Hindlimb muscle (tissue), 1 donor: Measurements from ENCODE around the gene LRRC55. TPM values are rescaled to one million over a fixed set of nuclear protein-coding genes. Genes with fewer than 3 reads are reported as not detected.
"Not testable (repeated sequence)": the region's sequence is repeated elsewhere in the genome, so short reads cannot be mapped to it uniquely, and the experiment has no call there.

Experiments used
- DNase-seq: peaks from one replicate; pipeline ENCODE4 v3.0.0-alpha.2; 2013
- polyA plus RNA-seq: library from polyadenylated mRNA; unstranded; fragments of 120-200 nt; gene quantifications from one replicate; pipeline ENCODE4 v1.2.1, GENCODE V29; 2013; ENCODE audit not compliant: insufficient read length

LRRC55 gene
- polyA plus RNA-seq, 1 donor: 1.7 TPM

GRCh38 chr11:57162179-57162898 lies 19.4 kb upstream of the LRRC55 start:
- DNase-seq: no peak

- no peak for DNase-seq
Measured at GRCh38 chr11:57163160-57163868, 18.4 kb upstream of the LRRC55 start.

GRCh38 chr11:57164317-57164716 lies 17.4 kb upstream of the LRRC55 start:
- no peak for DNase-seq

- peak; percentile 7 for DNase-seq
Measured at GRCh38 chr11:57167125-57167846, 14.5 kb upstream of the LRRC55 start.

- not testable (repeated sequence) for DNase-seq
Measured at GRCh38 chr11:57169732-57170313, 11.9 kb upstream of the LRRC55 start.

- no peak for DNase-seq
Measured at GRCh38 chr11:57172031-57172430, 9.7 kb upstream of the LRRC55 start.

GRCh38 chr11:57174656-57175055 lies 7.1 kb upstream of the LRRC55 start:
- no peak for DNase-seq

GRCh38 chr11:57175478-57175877 lies 6.3 kb upstream of the LRRC55 start:
- DNase-seq: no peak

- no peak for DNase-seq
Measured at GRCh38 chr11:57178334-57178733, 3.4 kb upstream of the LRRC55 start.

GRCh38 chr11:57179681-57180080 lies 2.1 kb upstream of the LRRC55 start:
- DNase-seq: no peak

- no peak for DNase-seq
Measured at GRCh38 chr11:57180081-57180561, 1.6 kb upstream of the LRRC55 start.

- DNase-seq: no peak
Measured at GRCh38 chr11:57180964-57181363, 789 bp upstream of the LRRC55 start.

- DNase-seq: no peak
Measured at GRCh38 chr11:57182896-57183295, 1.1 kb downstream of the LRRC55 start.

- DNase-seq: no peak
Measured at GRCh38 chr11:57190548-57190947, 8.8 kb downstream of the LRRC55 start.

GRCh38 chr11:57191311-57192219 lies 9.8 kb downstream of the LRRC55 start:
- no peak for DNase-seq

- DNase-seq: no peak
Measured at GRCh38 chr11:57192316-57192715, 10.6 kb downstream of the LRRC55 start.

- DNase-seq: peak; percentile 63
Measured at GRCh38 chr11:57196596-57196995, 14.8 kb downstream of the LRRC55 start.

- no peak for DNase-seq
Measured at GRCh38 chr11:57197762-57198161, 16.0 kb downstream of the LRRC55 start.

GRCh38 chr11:57199330-57199729 lies 17.6 kb downstream of the LRRC55 start:
- no peak for DNase-seq

GRCh38 chr11:57200917-57201316 lies 19.2 kb downstream of the LRRC55 start:
- no peak for DNase-seq

GRCh38 chr11:57202281-57202680 lies 20.5 kb downstream of the LRRC55 start:
- no peak for DNase-seq

GRCh38 chr11:57203359-57203758 lies 21.6 kb downstream of the LRRC55 start:
- peak; percentile 74 for DNase-seq
